Stimulated activated naive B cell treated with anti-CD40 and anti-IgM and Interleukin-4, amounts not matched to agents 10 μg/mL and 1 μg/mL and 100 μg/mL, for 72 hours (primary cell): ENCODE measurements around the gene DENND1C.
A peak's percentile ranks its signal among the peaks of the same experiment; 100 is the strongest.
"Not testable (repeated sequence)": the region's sequence is repeated elsewhere in the genome, so short reads cannot be mapped to it uniquely, and the experiment has no call there.

Source experiments
- ATAC-seq, 2 donors: fragments of 150-1000 bp; cut with Tn5 transposase; replicated peaks; 2 replicates each; pipeline ENCODE4 v1.10.0; 2021; ENCODE audit warnings: moderate library complexity in 1 of 2
- DNase-seq: peaks from one replicate; pipeline ENCODE4 v3.0.0; 2021
- H3K27ac Mint-ChIP-seq: one replicate; pipeline ENCODE4 v1.8.0; 2022; ENCODE audit warnings: mild to moderate bottlenecking, mixed read lengths
- H3K27me3 Mint-ChIP-seq, 2 donors: one replicate each; pipeline ENCODE4 v1.8.0; 2022; ENCODE audit warnings: mixed read lengths in 2 of 2
- H3K36me3 Mint-ChIP-seq, 2 donors: one replicate each; pipeline ENCODE4 v1.8.0; 2022; ENCODE audit warnings: mixed read lengths in 2 of 2, mild to moderate bottlenecking in 1 of 2
- H3K4me1 Mint-ChIP-seq, 2 donors: one replicate each; pipeline ENCODE4 v1.8.0; 2022; ENCODE audit warnings: mixed read lengths in 2 of 2, mild to moderate bottlenecking in 1 of 2
- H3K4me3 Mint-ChIP-seq, 2 donors: one replicate each; pipeline ENCODE4 v1.8.0; 2022; ENCODE audit warnings: mild to moderate bottlenecking in 2 of 2, mixed read lengths in 2 of 2, moderate library complexity in 1 of 2
- H3K9me3 Mint-ChIP-seq, 2 donors: one replicate each; pipeline ENCODE4 v1.8.0; 2022; ENCODE audit warnings: mixed read lengths in 2 of 2, mild to moderate bottlenecking in 1 of 2

The DENND1C gene

GRCh38 chr19:6442087-6442688 lies 39.4 kb downstream of the DENND1C start:
- no peak for ATAC-seq
- H3K27ac Mint-ChIP-seq: no peak overlapping the region
- H3K9me3 Mint-ChIP-seq: no peaks in the 10 kb centered on the region
- peaks cover 9 to 26% of the 10 kb centered on the region in 2 donors for H3K36me3 Mint-ChIP-seq
- no peak overlapping the region for H3K4me3 Mint-ChIP-seq
- peaks cover 0 to 4% of the 10 kb centered on the region in 2 donors for H3K27me3 Mint-ChIP-seq
- no peak for DNase-seq
- H3K4me1 Mint-ChIP-seq: no peaks in the 10 kb centered on the region

DNA sequence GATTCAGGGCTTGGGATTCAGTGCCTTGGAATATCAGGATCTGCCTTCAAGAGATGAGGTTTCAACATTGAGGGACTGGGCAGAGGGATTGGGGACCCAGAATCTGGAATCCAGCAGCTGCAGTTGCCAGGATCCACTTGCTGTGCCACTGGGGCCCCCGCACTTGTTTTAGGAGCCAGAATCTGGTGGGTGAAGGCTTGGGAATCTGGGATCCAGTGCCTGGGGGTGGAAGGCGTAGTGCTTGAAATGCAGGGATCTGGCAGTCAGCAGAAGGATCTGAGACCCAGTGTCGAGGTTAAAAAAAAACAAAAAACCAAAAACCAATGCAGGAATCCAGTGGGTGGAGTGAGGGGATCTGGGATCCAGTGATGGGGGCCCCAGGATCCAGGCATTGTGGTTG lies 40.7 kb downstream of the DENND1C start:
- no peaks in the 10 kb centered on the region for H3K4me1 Mint-ChIP-seq
- ATAC-seq (no peak), DNase-seq (no peak)
- H3K9me3 Mint-ChIP-seq: no peaks in the 10 kb centered on the region
- H3K4me3 Mint-ChIP-seq: no peak overlapping the region
- no peak overlapping the region for H3K27ac Mint-ChIP-seq
- H3K36me3 Mint-ChIP-seq: peaks cover 5 to 17% of the 10 kb centered on the region in 2 donors
- peaks cover 0 to 4% of the 10 kb centered on the region in 2 donors for H3K27me3 Mint-ChIP-seq

GRCh38 chr19:6439743-6440142 lies 41.8 kb downstream of the DENND1C start:
- DNase-seq (no peak), ATAC-seq (no peak)
- H3K4me3 Mint-ChIP-seq: no peak overlapping the region
- H3K36me3 Mint-ChIP-seq: peaks cover 0 to 8% of the 10 kb centered on the region in 2 donors
- no peaks in the 10 kb centered on the region for H3K9me3 Mint-ChIP-seq
- no peaks in the 10 kb centered on the region for H3K4me1 Mint-ChIP-seq
- H3K27me3 Mint-ChIP-seq: peaks cover 0 to 4% of the 10 kb centered on the region in 2 donors
- H3K27ac Mint-ChIP-seq: no peak overlapping the region

- Mint-ChIP-seq H3K27ac (no peak within 1 kb of the TSS), H3K4me3 (no peak within 1 kb of the TSS), H3K27me3 (peaks cover 0 to 4% of the 10 kb centered on the region in 2 donors), H3K9me3 (peaks cover 0 to 3% of the 10 kb centered on the region in 2 donors), H3K36me3 (peaks cover 0 to 2% of the 10 kb centered on the region in 2 donors), H3K4me1 (peaks cover 0 to 7% of the 10 kb centered on the region in 2 donors)
- ATAC-seq (no peak), DNase-seq (no peak)
These were observed 47.9 kb downstream of the DENND1C start, which contains the start of gene SLC25A41 for GRCh38 chr19:6433663-6434062. TSS of gene SLC25A41 (minus strand) at chr19:6433763. CDS start at chr19:6433693, 70 bp downstream.

- Mint-ChIP-seq H3K27ac (no peak overlapping the region), H3K4me1 (peaks cover 0 to 7% of the 10 kb centered on the region in 2 donors), H3K4me3 (no peak overlapping the region), H3K9me3 (peaks cover 0 to 3% of the 10 kb centered on the region in 2 donors), H3K27me3 (peaks cover 0 to 2% of the 10 kb centered on the region in 2 donors), H3K36me3 (peaks cover 0 to 2% of the 10 kb centered on the region in 2 donors)
- DNase-seq: no peak
- ATAC-seq: no peak
These were observed 48.4 kb downstream of the DENND1C start for GRCh38 chr19:6433165-6433564.

DNA sequence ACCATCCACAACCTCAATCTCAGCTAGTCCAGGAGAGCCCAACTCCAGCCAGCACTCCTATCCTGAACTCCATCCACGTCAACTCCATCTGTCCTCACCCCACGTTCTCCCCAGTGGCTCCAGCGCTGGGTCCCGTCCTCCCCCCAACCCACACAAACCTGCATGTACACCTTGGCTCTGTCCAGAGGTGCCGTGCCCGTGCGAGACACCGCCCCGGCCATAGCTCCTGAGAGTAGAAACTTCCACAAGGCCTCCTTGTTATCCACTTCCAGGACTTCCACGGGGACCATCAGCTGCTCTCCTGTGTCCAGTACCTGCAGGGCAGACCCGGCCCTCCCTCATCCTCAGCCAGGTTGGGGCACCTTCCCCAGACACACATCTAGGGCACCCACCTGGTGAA lies 49.7 kb downstream of the DENND1C start:
- Mint-ChIP-seq H3K27ac (no peak overlapping the region), H3K4me3 (no peak overlapping the region), H3K4me1 (peaks cover 0 to 7% of the 10 kb centered on the region in 2 donors), H3K9me3 (peaks cover 0 to 3% of the 10 kb centered on the region in 2 donors), H3K27me3 (no peaks in the 10 kb centered on the region), H3K36me3 (peaks cover 0 to 2% of the 10 kb centered on the region in 2 donors)
- ATAC-seq: no peak
- DNase-seq: no peak

GRCh38 chr19:6429419-6430221 lies 52.0 kb downstream of the DENND1C start:
- no peak for ATAC-seq
- H3K27me3 Mint-ChIP-seq: no peaks in the 10 kb centered on the region
- no peak overlapping the region for H3K4me3 Mint-ChIP-seq
- peaks cover 4 to 15% of the 10 kb centered on the region in 2 donors for H3K4me1 Mint-ChIP-seq
- no peak for DNase-seq
- H3K36me3 Mint-ChIP-seq: peaks cover 0 to 2% of the 10 kb centered on the region in 2 donors
- no peak overlapping the region for H3K27ac Mint-ChIP-seq
- peaks cover 0 to 5% of the 10 kb centered on the region in 2 donors for H3K9me3 Mint-ChIP-seq

- not testable (repeated sequence) for H3K36me3 Mint-ChIP-seq, H3K27me3 Mint-ChIP-seq, DNase-seq, H3K9me3 Mint-ChIP-seq, H3K27ac Mint-ChIP-seq, ATAC-seq, H3K4me3 Mint-ChIP-seq
- peaks cover 4 to 16% of the 10 kb centered on the region in 2 donors for H3K4me1 Mint-ChIP-seq
These were observed 52.7 kb downstream of the DENND1C start for GRCh38 chr19:6428692-6429418.

GRCh38 chr19:6427131-6427530 lies 54.5 kb downstream of the DENND1C start:
- Mint-ChIP-seq H3K36me3 (peaks cover 5 to 10% of the 10 kb centered on the region in 2 donors), H3K9me3 (peaks cover 0 to 5% of the 10 kb centered on the region in 2 donors), H3K4me1 (peaks cover 16 to 34% of the 10 kb centered on the region in 2 donors), H3K4me3 (no peak overlapping the region), H3K27me3 (no peaks in the 10 kb centered on the region), H3K27ac (no peak overlapping the region)
- DNase-seq (no peak), ATAC-seq (no peak)

DNA sequence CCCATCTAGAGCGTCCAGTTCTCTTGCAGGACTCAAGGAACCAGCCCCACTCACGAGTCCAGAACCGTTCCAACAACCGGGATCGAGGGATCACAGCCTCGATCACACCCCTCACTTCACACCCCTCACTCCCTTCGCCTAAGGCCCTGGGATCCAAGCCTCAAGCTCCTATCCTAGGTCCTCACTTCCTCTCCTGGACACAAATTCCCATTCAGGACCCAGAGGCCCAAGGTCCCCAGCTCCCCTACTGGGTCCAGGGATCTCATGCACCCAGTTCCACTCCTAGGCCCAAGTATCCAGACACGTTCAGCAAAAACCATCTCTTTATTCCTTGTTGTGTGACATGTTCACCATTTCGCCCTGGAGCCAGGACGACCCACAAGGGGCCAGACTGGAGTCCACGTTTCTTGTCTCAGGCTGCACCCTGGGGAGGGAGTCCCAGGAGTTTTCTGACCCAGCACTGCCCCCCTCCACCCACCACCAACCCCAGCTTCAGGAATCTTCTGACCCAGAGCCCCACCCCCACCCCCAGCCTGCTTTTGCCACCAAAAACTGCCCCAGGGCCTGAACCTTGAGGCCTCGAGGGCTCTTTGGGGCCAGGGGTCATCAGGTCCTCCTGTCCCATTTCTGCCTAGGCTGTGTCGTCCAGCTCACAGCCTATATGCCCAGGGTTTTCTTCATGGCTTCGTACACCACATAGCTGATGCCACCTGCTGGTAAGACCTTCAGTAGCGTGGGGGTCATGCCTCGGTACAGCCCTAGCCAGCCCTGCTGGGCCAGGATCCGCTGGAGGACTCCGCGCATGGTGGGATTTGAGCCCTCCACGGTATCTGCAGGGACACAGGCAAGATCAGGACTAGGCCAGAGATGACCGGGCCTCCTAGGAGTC lies 55.6 kb downstream of the DENND1C start:
- Mint-ChIP-seq H3K27me3 (no peaks in the 10 kb centered on the region), H3K4me1 (peaks cover 20 to 45% of the 10 kb centered on the region in 2 donors)
- no peak for DNase-seq

DNA sequence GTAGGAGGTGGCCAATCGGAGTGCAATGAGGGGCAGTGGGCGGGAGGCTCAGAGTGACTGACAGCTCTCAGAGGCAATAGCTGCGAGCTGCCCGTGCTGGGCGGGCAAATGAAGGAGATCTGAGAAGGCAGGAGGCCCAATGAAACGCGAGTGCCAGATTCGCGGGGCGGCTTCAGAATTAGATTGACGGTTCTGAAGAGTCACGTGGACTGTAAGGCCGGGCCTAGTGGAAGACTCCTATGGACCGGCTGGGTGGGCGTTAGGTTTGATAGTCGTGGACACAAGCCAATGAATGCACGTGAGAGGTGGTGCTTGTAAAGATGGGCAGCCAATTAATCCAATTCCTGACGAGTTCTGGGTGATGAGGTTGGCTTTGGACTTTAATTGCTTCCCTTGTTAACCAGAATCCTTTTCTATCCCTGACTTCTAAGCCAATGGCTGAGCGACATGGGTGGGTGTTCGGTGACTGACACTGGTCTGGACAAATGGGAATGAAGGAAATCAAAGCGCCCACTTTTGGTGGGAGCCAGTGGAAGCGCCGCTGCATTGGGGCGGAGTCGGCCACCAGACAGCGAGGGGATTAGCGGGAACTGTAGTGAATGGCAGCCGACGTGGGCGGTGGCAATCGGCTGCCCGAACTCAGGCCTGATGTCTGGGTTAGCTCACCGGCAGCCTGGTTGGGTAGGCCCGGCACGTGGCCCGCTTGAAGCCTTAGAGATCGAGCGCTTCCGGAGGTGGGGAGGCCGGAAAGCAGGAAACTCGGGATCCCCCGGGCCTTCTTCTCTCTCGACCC lies 56.5 kb downstream of the DENND1C start:
- H3K9me3 Mint-ChIP-seq: peaks cover 0 to 5% of the 10 kb centered on the region in 2 donors
- H3K27me3 Mint-ChIP-seq: no peaks in the 10 kb centered on the region
- peaks cover 20 to 49% of the 10 kb centered on the region in 2 donors for H3K4me1 Mint-ChIP-seq
- peaks cover 15% of the 10 kb centered on the region in 2 donors for H3K36me3 Mint-ChIP-seq
- ATAC-seq (peak; percentile 90 to 91), DNase-seq (peak; percentile 100)
- peak overlapping the region; percentile 76 for H3K27ac Mint-ChIP-seq
- H3K4me3 Mint-ChIP-seq: peak overlapping the region; percentile 77 to 88

More for the DNA sequence above, 55.6 kb downstream of the DENND1C start:
- no peak for ATAC-seq
- Mint-ChIP-seq H3K9me3 (peaks cover 0 to 5% of the 10 kb centered on the region in 2 donors), H3K36me3 (peaks cover 11 to 12% of the 10 kb centered on the region in 2 donors), H3K27ac (peak overlapping the region; percentile 76), H3K4me3 (peak overlapping the region; percentile 77 to 88)

DNA sequence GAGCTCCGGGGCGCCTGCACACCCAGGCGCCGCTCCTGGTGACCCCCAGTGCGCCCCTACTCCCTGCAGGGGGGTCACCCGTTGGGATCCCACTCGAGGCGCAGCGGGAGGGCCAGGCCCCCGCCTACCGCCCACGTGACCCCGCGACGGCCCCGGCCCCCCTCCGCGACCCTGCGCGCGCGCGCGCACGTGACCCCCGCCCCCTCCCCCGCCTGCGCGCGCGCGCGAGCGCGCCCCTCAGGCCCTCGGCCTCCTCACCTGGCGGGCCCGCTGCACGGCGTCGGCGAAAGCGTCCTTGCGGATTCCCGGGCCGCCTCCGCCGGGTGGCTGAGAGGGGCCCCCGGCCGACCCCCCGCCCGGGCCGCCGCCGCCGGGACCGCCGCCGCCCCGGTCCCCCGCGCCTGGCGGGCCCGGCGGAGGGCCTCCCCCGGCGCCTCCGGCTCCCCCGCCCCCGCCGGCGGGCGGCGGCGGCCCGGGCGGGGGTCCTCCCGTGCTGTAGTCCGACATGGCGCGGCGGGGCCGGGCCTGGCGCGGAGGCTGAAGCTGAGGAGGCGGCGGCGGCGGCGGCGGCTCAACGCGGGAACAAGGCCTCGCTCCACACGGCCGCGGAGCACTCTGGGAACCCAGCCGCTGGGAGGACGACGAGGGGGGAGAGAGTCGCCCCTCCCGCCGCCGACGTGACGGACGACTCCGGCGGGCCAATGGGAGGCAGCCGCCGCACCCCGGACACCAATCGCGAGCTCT lies 57.2 kb downstream of the DENND1C start, which contains the start of gene KHSRP:
TSS of gene KHSRP (minus strand) at position 617 of the 744 bp plus-strand sequence. CDS start at position 507, 110 bp downstream.
- H3K27ac Mint-ChIP-seq: peak within 1 kb of the TSS; percentile 91
- no peaks in the 10 kb centered on the region for H3K27me3 Mint-ChIP-seq
- peak within 1 kb of the TSS; percentile 88 to 93 for H3K4me3 Mint-ChIP-seq
- peaks cover 20 to 47% of the 10 kb centered on the region in 2 donors for H3K4me1 Mint-ChIP-seq
- no peak for ATAC-seq
- peaks cover 0 to 2% of the 10 kb centered on the region in 2 donors for H3K9me3 Mint-ChIP-seq
- peaks cover 18 to 23% of the 10 kb centered on the region in 2 donors for H3K36me3 Mint-ChIP-seq
- no peak for DNase-seq
